HFFc6 (cell line): Measurements from ENCODE around the gene TTC17. TPM values are rescaled to one million over a fixed set of nuclear protein-coding genes. Genes with fewer than 3 reads are reported as not detected.

ENCODE experiments used
- DNase-seq: peaks from one replicate; pipeline ENCODE4 v3.0.0-alpha.2; 2018
- H3K27ac Mint-ChIP-seq: 2 replicates; pipeline ENCODE4 v1.8.0; 2020; ENCODE audit warnings: mild to moderate bottlenecking, mixed read lengths
- H3K27me3 Mint-ChIP-seq: 2 replicates; pipeline ENCODE4 v1.8.0; 2021; ENCODE audit warnings: mild to moderate bottlenecking, moderate library complexity, mixed read lengths; ENCODE audit not compliant: insufficient read depth
- H3K36me3 Mint-ChIP-seq: 2 replicates; pipeline ENCODE4 v1.8.0; 2021; ENCODE audit warnings: low read depth, mixed read lengths
- H3K4me1 Mint-ChIP-seq: 2 replicates; pipeline ENCODE4 v1.8.0; 2020; ENCODE audit warnings: low read depth, mixed read lengths
- H3K4me3 Mint-ChIP-seq: 2 replicates; pipeline ENCODE4 v1.8.0; 2020; ENCODE audit warnings: mild to moderate bottlenecking, moderate library complexity, mixed read lengths
- H3K9me3 Mint-ChIP-seq: 2 replicates; pipeline ENCODE4 v1.8.0; 2020; ENCODE audit warnings: mild to moderate bottlenecking, mixed read lengths
- total RNA-seq, 6 experiments: library from RNA; stranded (reverse); fragmentation: NEBNext Ultra II Directional; extraction: Animal tissue kit (Norgen Biotek cat#: 25700); gene quantifications; 2 replicates in 1 of 6; 3 replicates in 5 of 6; pipeline ENCODE4 v1.2.3, GENCODE V29; 2021
- TF ChIP-seq, protein P1 (sequence below): fragments of 200-600 bp; sonication (generic); IDR thresholded peaks from 2 replicates; pipeline ENCODE4 v1.5.0; 2021; ENCODE audit warnings: antibody characterized with exemption, mild to moderate bottlenecking

The TTC17 gene
- total RNA-seq, 6 experiments from 2014 or later = 30.1 to 44.5 (median 38.6) TPM

- Mint-ChIP-seq H3K4me1 (no peaks in the 10 kb centered on the region), H3K4me3 (no peak overlapping the region), H3K27me3 (peaks cover 25% of the 10 kb centered on the region), H3K36me3 (no peaks in the 10 kb centered on the region), H3K27ac (no peak overlapping the region), H3K9me3 (peaks cover 4% of the 10 kb centered on the region; the same call in 1 of the 2 replicates)
- no peak for DNase-seq
- TF ChIP-seq, protein P1, sequence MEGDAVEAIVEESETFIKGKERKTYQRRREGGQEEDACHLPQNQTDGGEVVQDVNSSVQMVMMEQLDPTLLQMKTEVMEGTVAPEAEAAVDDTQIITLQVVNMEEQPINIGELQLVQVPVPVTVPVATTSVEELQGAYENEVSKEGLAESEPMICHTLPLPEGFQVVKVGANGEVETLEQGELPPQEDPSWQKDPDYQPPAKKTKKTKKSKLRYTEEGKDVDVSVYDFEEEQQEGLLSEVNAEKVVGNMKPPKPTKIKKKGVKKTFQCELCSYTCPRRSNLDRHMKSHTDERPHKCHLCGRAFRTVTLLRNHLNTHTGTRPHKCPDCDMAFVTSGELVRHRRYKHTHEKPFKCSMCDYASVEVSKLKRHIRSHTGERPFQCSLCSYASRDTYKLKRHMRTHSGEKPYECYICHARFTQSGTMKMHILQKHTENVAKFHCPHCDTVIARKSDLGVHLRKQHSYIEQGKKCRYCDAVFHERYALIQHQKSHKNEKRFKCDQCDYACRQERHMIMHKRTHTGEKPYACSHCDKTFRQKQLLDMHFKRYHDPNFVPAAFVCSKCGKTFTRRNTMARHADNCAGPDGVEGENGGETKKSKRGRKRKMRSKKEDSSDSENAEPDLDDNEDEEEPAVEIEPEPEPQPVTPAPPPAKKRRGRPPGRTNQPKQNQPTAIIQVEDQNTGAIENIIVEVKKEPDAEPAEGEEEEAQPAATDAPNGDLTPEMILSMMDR = no peak
Observed at GRCh38 chr11:43542750-43543712, 184.3 kb downstream of the TTC17 start.

Other genes with a start within 250 kb of the TTC17 start
- gene API5, start 46.9 kb upstream of the TTC17 start, total RNA-seq = 100 to 1,000 TPM in 4 of 6 experiments, 10 to 100 TPM in 2; 89.7 to 106 (median 101) TPM